Spleen (tissue), 7 donors: ENCODE data around the gene CFAP57.

Experiments used
- POLR2A ChIP-seq, 3 donors: fragments of 450-650 bp; IDR thresholded peaks; one replicate each; pipeline ENCODE4 v1.5.1; 2017; ENCODE audit warnings: antibody characterized with exemption in 3 of 3, mild to moderate bottlenecking in 1 of 3
- TF ChIP-seq, protein P1 (sequence below), 11 experiments: fragments of 200-600 bp in 7 of 11; fragments of 450-650 bp in 4 of 11; sonication (generic) in 4 of 11; IDR thresholded peaks in 8 of 11; conservative IDR thresholded peaks in 3 of 11; 1 replicate in 7 of 11; 2 replicates in 4 of 11; pipeline versions ENCODE4 v1.4.0 to v1.8.0; 2016 to 2021; ENCODE audit warnings: antibody characterized with exemption in 11 of 11, inconsistent platforms in 4 of 11, mild to moderate bottlenecking in 1 of 11
- donor health status: DM: no; HTN: no; CAD: no; lungs with moderate emphysema.
- donor health status: DM: no; HTN: no; CAD: no.
- donor health status: DM: no; HTN: no; CAD: no.

DNA sequence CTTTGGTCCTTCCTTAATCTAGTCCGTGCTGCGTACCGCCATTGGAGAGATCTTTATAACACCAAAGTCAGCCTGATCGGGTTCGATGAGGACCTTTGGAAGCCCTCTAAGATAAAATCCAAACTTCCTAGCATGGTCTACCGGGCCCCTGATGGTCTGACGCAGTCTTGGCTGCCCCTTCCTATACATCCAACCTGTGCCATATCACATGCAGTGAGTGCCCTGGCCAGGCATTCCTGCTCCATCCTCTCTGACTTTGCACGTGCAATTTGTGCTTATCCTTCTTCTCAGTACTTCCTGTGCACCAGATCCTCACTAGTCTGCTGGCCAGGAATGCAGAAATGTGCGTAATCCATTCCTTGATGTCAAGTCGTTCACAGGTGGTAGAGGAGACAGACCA is 45.6 kb downstream of the CFAP57 start:
- TF ChIP-seq, protein P1, sequence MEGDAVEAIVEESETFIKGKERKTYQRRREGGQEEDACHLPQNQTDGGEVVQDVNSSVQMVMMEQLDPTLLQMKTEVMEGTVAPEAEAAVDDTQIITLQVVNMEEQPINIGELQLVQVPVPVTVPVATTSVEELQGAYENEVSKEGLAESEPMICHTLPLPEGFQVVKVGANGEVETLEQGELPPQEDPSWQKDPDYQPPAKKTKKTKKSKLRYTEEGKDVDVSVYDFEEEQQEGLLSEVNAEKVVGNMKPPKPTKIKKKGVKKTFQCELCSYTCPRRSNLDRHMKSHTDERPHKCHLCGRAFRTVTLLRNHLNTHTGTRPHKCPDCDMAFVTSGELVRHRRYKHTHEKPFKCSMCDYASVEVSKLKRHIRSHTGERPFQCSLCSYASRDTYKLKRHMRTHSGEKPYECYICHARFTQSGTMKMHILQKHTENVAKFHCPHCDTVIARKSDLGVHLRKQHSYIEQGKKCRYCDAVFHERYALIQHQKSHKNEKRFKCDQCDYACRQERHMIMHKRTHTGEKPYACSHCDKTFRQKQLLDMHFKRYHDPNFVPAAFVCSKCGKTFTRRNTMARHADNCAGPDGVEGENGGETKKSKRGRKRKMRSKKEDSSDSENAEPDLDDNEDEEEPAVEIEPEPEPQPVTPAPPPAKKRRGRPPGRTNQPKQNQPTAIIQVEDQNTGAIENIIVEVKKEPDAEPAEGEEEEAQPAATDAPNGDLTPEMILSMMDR (IDR thresholded peaks at IDR 0.05 in 8 of 11, conservative IDR thresholded peaks at IDR 0.05 in 3 of 11) = no peak
- TF ChIP-seq POLR2A (IDR thresholded peaks at IDR 0.05) = no peak
